HG02678 (cell line): ENCODE measurements around the gene HS3ST2.

Source experiments
- ATAC-seq: cut with Tn5 transposase; IDR thresholded peaks from one replicate; pipeline ENCODE4 v1.9.1; 2021; ENCODE audit warnings: mild to moderate bottlenecking, moderate library complexity; ENCODE audit not compliant: unreplicated experiment

HS3ST2 gene

DNA sequence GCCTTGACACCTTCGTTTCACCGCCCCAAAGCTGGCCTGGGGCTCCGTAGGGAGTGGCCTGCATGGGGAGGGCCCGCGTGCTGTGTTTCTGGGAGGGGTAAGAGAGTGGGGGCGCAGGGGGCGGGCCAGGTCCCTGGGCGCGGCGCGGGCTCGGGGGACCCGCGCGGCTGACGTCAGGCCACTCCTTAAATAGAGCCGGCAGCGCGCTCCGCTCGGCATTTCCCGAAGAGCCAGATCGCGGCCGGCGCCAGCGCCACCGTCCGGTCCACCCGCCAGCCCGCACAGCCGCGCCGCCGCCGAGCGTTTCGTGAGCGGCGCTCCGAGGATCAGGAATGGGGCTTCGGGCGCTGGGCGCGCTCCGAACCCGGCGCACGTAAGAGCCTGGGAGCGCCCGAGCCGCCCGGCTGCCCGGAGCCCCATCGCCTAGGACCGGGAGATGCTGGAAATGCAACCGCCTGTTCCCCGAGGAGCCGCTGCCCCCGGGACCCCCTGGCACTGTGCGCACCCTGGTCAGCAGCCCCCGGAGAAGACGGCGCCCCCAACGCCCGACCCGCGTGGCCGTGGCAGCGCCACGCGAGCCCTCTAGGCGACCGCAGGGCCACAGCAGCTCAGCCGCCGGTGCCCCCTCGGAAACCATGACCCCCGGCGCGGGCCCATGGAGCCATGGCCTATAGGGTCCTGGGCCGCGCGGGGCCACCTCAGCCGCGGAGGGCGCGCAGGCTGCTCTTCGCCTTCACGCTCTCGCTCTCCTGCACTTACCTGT is at the start of gene HS3ST2:
HS3ST2 (plus strand) TSS at position 215 of the 763 bp plus-strand sequence; CDS start at position 664, 449 bp downstream.
- ATAC-seq = no peak

DNA sequence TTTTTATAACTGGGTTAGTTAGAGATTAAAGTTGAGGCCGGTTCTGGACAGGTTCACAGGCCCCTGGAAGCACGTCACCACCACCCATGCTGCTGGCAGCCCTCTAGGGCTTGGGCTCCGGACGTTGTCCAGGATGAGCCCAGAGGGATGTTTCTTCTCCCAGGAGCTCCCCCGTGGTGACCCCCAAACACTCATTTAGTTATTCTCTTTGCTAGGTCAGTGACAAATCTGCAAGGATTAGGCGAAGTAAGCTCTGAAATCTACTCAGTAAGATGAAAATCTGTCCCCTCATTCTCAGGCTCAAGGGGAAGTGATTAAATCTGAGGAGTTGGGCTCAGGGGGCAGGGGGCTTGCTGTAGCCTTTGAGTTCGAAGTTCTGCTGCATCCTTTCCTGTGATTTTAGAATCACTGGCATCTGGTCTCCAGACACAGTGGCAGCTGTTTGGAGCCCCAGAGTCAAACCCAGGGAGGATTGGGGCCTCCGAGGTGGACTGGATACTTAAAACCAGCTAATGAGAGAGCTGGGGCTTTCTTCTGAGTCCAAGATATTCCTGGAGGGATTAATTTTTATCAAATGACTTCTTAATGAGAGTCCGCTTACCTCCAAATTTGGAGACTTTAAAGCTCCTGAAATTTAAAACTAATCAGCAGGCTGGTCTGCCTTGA is 49.2 kb upstream of the HS3ST2 start:
- ATAC-seq = no peak

DNA sequence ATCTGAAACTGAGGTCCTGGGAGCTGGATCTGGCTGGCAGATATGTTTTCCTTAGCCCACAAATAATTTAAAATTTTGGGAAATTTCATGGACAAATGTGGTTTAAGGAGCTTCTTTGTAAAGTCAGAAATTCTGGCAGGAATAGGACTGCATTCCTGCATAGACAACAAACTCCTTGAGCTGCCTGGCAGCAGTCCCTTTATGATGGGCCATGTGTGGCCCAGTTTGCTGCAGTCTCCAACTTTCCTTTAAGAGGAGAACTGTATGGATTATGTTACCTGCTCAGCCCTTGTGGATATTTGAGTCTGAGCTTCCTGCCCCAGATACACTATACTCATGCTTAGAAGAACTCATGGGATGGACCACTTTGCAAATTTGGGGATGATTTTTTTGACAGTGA is 48.5 kb upstream of the HS3ST2 start:
- ATAC-seq = no peak

DNA sequence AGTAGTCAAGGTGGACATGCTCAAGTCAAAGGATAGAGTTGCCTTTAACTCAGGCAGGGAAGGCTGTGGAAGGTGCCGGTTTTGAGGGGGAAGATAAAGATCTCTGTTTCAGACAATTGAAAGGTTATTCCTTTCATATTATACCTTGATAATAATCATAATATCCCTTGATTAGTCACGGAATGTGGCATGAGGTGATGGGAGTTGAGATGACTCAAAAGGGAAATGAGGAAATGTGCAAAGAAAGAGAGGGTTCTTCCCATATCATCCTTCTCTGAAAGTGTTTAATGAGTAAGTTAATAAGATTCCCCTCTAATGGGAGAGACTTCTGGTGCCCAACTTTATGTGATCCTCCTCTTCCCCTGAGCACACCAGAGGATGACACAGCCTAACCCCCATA is 43.1 kb upstream of the HS3ST2 start:
- no peak for ATAC-seq

DNA sequence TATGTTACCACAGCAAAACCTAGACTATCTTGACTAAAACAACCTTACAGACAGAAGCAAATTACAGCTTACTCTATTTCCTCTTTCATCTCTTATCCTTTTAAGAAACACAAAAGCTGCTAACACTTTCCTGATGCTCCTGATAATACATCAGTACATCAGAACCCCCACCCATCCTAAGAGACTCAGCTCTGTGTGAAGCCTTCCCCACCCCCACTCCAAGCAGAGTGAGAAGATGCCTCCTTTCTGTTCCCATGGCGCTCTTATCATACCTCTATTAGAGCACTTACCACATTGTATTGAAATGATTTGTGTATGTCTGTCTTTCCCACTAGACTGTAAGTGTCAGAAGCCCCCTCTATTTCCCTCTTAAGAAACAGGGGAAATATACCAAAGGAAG is 42.4 kb upstream of the HS3ST2 start:
- no peak for ATAC-seq

DNA sequence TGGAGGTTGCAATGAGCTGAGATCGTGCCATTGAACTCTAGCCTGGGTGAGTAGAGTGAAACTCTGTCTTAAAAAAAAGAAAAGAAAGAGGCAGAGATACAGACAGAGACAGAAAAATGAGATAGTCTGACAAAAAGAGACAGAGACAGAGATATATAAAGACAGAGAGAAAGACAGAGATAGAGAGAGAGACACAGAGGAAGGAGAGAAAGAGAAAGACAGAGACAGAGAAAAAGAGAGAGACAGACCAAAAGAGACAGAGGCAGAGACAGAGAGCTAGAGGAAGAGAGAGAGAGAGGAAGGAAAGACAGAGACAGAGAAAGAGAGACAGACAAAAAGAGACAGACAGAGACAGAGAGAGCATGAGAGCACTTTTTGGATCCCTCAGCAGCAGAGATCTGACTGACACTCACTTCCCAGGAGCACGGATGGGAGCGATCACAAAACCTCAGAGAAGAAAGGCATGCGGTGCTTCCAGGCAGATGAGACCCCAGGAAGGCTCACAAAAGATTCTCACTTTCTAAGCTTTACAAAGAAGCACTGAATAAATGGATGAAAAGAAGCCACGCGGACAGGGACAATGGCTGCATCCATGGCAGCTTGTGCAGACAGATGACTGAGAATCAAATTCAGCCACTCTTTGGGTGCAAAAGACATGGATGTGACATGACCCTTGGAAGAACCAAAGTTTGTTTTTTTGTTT is 38.6 kb upstream of the HS3ST2 start:
- ATAC-seq = no peak

DNA sequence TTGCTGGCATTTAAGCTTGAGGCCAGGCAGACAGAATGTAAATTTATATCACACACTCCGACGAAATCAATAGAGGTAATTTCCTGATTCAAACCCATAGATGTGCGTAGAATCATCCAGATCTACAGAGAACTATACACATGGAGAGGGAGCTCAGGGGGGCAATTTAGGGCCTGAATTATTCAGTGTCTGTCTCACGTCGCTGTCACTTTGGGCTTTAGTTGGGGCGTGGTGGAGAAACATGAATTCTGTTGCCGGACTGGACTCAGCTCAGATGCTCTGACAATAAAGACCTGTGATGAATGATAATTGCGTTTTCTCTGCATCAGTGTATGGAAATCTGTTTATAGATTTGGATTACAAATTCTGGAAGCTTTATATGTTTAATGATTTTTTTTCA is 32.5 kb upstream of the HS3ST2 start:
- no peak for ATAC-seq

DNA sequence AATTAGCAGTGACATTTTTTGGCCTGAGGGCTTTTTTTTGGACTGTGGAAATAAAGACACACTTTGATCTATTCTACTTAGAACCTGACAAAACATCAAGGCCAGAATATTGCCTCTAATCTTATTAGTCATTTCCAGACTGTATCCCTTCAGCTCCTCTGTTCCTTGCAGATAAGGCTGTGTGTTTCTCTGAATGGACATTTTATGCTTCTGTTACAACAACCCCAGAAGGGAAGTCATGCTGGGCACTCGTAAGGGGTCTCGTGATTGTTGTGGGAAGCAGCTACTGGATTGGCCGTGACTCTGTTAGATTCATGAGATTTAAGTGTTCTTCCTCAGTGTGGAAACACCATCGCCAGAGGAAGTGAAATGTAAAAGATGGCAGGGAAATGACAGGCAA is 31.6 kb upstream of the HS3ST2 start:
- no peak for ATAC-seq

DNA sequence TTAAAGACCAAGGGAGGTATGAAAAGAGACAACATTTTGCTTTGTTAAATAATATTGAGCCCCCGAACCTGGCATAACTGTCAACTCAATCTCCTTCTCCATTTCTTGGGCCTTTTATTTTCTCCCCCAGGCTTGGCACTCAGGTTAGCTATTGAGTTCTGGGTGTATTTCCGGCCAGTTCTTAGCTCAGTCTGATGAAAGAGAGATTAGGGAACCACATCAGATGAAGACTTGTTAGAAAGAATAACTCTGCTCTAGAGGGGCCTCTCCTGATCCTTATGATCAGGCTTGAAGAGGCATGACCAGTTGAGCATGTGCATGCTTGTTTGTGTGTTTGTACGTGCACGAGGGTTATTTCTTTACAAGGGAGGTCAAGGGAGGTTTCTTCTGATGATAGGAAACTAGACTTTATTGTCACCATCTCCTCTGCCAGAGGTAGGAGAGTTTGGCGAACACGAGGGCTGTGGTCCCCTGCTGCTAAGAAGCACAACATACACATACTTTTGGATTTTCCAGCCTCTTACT is 29.2 kb upstream of the HS3ST2 start:
- ATAC-seq = no peak

DNA sequence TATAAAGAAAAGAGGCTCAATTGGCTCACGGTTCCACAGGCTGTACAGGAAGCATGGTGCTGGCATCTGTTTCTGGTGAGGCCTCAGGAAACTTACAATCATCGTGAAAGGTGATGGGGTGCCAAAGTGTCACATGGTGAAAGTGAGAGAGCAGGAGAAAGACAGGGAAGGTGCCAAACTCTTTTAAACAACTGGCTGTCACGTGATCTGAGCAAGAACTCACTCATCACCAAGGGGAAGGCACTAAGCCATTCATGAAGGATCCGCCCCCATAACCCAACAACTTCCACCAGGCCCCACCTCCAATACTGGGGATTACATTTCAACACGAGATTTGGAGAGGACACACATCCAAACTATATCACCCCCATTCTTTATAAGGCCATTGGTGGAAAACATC is 28.4 kb upstream of the HS3ST2 start:
- no peak for ATAC-seq

DNA sequence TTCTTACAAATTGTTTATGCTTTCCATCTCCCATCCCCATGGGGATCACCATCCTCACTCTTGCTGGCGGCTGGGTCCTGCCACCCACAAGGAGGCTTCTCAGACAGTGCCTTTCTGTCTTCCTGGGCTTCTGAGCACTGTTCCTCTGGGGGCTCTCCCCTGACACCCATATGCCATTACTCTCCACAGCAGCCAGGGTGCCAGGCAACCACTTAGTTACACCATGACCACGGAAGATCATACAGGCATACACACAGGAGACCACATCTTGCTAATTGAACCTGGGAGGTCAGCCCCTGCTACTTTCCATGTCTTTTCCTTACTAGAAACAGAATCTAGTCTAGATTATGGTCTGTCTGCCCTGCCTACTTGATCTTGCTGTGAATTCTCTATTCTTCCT is 27.7 kb upstream of the HS3ST2 start:
- ATAC-seq = no peak

DNA sequence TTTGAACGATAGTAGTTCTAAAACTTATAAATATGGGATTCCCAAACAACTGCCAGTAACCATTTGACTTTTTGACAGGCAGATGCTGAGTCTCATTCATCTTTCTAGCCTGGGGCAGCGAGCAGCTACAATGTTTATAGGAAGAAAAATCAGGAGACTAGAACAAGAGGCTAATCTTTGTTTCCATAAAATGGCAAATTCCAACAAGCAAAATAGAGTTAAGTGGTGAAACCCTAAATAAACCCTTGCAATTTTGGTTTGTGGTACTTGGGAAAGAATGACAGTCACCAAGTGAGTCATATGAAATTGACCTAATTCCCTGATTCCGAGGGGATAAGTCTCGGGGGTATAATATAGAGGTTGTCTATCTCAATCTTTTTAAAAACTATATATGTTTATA is 27.3 kb upstream of the HS3ST2 start:
- ATAC-seq = no peak

DNA sequence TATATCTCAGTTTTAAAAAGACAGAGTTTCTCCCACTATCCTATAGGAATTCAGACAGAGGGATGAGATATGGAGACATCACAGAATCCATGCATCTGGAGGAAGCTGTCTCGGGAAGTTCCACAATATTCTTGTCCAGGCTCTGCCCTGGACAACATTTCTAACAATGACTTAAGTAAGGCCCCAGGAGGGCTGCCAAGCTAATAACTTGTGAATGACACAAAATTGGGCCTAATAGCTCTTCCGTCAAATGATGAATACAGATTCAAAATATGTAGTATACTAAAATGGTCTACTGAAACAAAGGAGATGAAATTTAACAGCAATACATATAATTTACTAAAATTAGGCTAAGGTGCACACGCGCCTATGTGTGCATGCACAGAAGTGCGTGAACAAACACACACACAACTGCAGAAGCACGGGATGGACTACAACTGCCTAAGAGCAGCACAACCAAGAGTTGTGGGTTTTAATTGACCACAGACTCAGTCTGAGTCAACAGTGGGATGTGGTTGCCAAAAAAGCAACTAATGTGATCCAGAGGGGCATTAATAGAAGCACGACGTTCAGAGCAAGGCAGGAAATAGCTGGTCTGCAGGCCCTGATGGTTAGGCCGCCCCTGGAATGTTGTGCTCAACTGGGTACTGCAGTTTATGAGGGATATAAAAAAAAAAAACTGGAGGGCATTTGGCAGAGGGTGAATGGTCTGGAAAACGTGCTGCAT is 26.3 kb upstream of the HS3ST2 start:
- ATAC-seq = no peak

DNA sequence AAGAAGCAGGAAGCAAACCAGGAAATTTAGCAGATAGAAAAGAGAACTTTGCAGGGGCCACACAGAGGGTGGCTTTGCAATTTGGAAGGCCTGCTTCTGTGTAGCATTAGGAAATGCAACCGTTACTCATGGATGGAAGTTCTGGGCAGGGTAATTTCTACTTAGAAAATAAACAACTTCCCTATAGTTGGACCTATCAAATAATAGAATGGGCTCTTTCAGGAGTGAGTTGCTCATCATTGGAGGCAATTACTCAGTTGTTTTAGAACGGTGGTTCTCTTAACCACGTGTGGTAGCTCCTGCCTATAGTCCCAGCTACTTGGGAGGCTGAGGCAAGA is 25.8 kb upstream of the HS3ST2 start:
- no peak for ATAC-seq

DNA sequence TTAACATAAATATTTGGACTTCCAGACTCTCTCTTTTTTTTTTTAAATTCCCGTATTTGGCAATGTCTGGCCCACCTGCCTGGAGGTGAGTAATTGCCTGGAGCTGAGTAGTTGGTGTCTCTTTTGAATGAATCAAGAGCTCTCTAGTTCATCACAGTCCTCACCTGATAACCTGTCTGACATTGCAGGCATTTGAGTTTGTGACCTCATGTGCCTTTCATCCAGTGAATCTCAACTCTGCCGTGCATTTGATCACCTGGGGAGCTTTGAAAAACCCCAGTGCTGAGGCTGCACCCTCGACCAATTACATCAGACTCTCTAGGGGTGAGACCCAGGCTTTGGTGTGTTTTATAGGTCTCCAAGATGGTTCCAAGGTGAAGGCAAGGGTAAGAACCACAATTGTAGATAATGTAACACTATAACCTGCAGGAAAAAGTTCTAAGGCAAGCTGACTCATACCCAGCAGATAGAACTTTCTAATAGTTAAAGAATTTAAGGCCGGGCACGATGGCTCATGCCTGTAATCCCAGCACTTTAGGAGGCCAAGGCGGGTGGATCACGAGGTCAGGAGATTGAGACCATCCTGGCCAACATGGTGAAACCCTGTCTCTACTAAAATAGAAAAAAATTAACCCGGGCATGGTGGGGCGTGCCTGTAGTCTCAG is 24.5 kb upstream of the HS3ST2 start:
- no peak for ATAC-seq

DNA sequence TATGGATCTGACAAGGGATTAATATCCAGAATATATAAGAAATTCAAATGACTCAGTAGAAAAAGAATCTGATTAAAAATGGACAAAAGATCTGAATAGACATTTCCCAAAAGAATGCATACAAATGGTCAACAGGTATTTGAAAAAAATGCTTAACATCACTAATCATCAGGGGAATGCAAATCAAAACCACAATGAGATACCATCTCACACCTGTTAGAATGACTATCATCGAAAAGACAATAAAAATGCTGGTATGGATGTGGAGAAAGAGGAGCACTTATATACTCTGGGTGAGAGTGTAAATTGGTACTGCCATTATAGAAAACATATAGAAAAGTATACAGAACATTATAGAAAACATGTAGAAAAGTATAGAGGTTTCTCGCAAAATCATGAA is 16.4 kb upstream of the HS3ST2 start:
- no peak for ATAC-seq

DNA sequence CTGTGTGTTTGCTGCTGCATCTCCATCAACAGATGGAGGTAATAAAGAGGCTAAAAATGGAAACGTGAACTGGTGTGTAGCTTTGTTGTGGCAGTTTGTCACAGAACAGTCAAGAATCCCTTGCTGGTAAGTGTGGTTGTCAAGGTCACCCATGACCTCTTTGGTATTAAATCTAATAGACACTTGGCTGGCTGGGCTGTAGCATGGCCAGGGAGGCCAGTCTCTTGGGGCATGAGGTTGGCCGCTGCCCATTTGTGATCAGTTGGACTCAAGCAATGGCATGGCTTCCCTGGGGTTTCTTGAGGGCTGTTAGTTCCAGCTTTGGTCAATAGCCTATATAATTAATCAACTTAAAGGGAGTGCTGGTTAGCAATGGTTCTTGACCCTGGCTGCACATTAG is 14.8 kb upstream of the HS3ST2 start:
- no peak for ATAC-seq

DNA sequence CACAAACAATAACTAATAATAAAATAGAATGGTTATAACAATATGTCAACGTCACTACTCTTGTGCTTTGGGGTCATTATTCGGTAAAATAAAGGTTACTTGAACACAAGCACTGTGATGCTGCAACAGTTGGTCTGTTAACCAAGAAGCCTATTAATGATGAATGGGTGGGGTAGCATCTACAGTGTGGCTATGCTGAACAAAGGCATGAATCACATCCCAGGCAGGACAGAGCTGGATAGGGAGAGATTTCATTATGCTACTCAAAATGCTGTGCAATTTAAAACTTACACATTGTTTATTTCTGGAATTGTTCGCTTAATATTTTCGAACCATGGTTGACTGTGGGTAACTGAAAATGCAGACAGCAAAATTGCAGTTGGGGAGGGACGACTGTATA is 9.1 kb upstream of the HS3ST2 start:
- no peak for ATAC-seq

DNA sequence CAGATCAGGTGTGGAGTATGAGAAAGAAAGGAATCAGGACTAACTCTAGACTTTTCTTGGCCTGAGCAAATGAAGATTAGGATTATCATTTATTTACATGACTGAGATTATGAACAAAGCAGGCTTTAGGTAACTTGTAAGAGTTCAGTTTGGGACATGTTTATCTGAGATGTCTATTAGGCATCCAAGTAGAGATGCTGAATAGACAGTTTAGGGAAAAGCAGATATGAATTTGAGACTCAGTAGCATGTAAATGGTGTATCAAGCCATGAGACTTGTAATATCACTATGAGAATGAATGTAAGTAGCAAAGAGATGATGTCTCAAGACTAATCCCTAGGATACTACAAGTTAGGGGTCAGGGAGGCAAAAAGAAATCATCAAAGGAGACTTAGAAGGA is 8.6 kb upstream of the HS3ST2 start:
- ATAC-seq = no peak

DNA sequence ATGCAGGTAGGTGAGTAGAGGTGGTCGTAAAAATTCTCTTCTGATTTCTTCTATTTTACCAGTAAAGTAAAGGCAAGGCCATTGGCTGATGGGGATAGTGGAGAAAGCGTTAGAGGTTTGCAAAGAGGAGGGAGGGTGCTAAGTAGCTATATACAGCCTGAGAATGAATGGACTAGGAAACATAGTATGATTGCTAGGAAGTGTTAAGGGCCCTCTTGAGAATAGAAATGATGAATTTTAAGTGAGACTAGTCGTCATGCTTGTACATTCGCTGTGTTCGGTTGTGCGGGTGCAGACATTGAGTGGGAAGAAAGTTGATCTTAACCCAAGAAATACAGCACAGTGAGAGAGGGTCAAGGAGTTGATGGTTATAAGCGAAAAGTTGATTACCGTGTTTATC is 7.2 kb upstream of the HS3ST2 start:
- ATAC-seq = no peak

DNA sequence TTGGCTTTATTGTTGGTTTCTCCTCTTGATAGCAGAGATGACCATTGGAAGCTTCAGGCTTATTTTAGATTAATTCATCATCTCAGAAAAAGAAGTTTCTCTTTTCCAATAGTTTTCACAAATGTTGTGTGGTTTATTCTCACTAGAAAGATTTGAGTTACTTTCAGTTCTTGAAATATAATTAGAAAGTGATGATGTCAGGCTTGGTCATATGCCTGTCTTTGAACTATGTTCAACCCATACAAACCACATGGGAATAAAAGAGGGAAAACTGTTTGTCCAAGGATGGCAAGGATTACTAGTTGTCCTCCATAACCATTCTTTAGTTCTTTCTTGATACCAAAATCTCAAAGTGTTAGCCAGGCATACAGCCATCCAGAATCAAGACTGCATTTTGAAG is 3.7 kb upstream of the HS3ST2 start:
- ATAC-seq = no peak
